ENCODE data around the gene STK11IP.
A peak's percentile ranks its signal among the peaks of the same experiment; 100 is the strongest.

Gene STK11IP

GRCh38 chr2:219592736-219593135 lies 4.9 kb upstream of the STK11IP start:
- H3K9me3 Mint-ChIP-seq, result no peaks in the 10 kb centered on the region
- H3K36me3 Mint-ChIP-seq (ENCODE audit: low read depth), result no peaks in the 10 kb centered on the region
- H3K27ac Mint-ChIP-seq, result peak overlapping the region; percentile 80 to 100 (median 93)
- H3K4me3 Mint-ChIP-seq, result peak overlapping the region in 1 of 3 experiments; percentile 9
- peaks cover under 1% of the 10 kb centered on the region for H3K27me3 Mint-ChIP-seq (ENCODE audit: low read depth)
- TF ChIP-seq, protein P1, sequence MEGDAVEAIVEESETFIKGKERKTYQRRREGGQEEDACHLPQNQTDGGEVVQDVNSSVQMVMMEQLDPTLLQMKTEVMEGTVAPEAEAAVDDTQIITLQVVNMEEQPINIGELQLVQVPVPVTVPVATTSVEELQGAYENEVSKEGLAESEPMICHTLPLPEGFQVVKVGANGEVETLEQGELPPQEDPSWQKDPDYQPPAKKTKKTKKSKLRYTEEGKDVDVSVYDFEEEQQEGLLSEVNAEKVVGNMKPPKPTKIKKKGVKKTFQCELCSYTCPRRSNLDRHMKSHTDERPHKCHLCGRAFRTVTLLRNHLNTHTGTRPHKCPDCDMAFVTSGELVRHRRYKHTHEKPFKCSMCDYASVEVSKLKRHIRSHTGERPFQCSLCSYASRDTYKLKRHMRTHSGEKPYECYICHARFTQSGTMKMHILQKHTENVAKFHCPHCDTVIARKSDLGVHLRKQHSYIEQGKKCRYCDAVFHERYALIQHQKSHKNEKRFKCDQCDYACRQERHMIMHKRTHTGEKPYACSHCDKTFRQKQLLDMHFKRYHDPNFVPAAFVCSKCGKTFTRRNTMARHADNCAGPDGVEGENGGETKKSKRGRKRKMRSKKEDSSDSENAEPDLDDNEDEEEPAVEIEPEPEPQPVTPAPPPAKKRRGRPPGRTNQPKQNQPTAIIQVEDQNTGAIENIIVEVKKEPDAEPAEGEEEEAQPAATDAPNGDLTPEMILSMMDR (IDR thresholded peaks at IDR 0.05; ENCODE audit: unreplicated experiment in 3 of 3), result no peak
- peaks cover 47% of the 10 kb centered on the region for H3K4me1 Mint-ChIP-seq

- Mint-ChIP-seq H3K4me1 (peaks cover 49% of the 10 kb centered on the region), H3K36me3 (ENCODE audit: low read depth) (no peaks in the 10 kb centered on the region), H3K4me3 (peak overlapping the region in 1 of 3 experiments; percentile 9), H3K9me3 (no peaks in the 10 kb centered on the region), H3K27me3 (ENCODE audit: low read depth) (no peaks in the 10 kb centered on the region), H3K27ac (peak overlapping the region; percentile 80 to 100 (median 93))
- TF ChIP-seq, protein P1 (IDR thresholded peaks at IDR 0.05; ENCODE audit: unreplicated experiment in 3 of 3), result no peak
Observed at GRCh38 chr2:219593154-219593553, 4.5 kb upstream of the STK11IP start.

- H3K4me1 Mint-ChIP-seq, result peaks cover 53% of the 10 kb centered on the region
- H3K36me3 Mint-ChIP-seq (ENCODE audit: low read depth), result no peaks in the 10 kb centered on the region
- TF ChIP-seq, protein P1 (IDR thresholded peaks at IDR 0.05; ENCODE audit: unreplicated experiment in 3 of 3), result peak in 1 of 3 experiments; percentile 39
- H3K27ac Mint-ChIP-seq, result peak overlapping the region; percentile 100
- H3K9me3 Mint-ChIP-seq, result no peaks in the 10 kb centered on the region
- peak overlapping the region; percentile 95 to 97 (median 97) for H3K4me3 Mint-ChIP-seq
- no peaks in the 10 kb centered on the region for H3K27me3 Mint-ChIP-seq (ENCODE audit: low read depth)
Observed at GRCh38 chr2:219595256-219595655, 2.4 kb upstream of the STK11IP start.

GRCh38 chr2:219596954-219597551 lies 604 bp upstream of the STK11IP start:
- H3K4me3 Mint-ChIP-seq, result peak overlapping the region; percentile 95 to 97 (median 97)
- H3K9me3 Mint-ChIP-seq, result no peaks in the 10 kb centered on the region
- no peaks in the 10 kb centered on the region for H3K27me3 Mint-ChIP-seq (ENCODE audit: low read depth)
- H3K36me3 Mint-ChIP-seq (ENCODE audit: low read depth), result peaks cover 12% of the 10 kb centered on the region
- peak overlapping the region; percentile 100 for H3K27ac Mint-ChIP-seq
- TF ChIP-seq, protein P1 (IDR thresholded peaks at IDR 0.05; ENCODE audit: unreplicated experiment in 3 of 3), result no peak
- H3K4me1 Mint-ChIP-seq, result peaks cover 53% of the 10 kb centered on the region

- Mint-ChIP-seq H3K27me3 (ENCODE audit: low read depth) (no peaks in the 10 kb centered on the region), H3K27ac (peak overlapping the region; percentile 100), H3K9me3 (no peaks in the 10 kb centered on the region), H3K36me3 (ENCODE audit: low read depth) (peaks cover 15% of the 10 kb centered on the region), H3K4me1 (peaks cover 39% of the 10 kb centered on the region), H3K4me3 (peak overlapping the region; percentile 95 to 97 (median 97))
- TF ChIP-seq, protein P1 (IDR thresholded peaks at IDR 0.05; ENCODE audit: unreplicated experiment in 3 of 3), result no peak
Observed at GRCh38 chr2:219598308-219599078, 836 bp downstream of the STK11IP start.

All from nephron (organoid).